K562 (cell line): ENCODE measurements around the gene CYRIA. TPM values are rescaled to one million over a fixed set of nuclear protein-coding genes. Genes with fewer than 3 reads are reported as not detected.

Source experiments
- ATAC-seq: fragments of 200-7000 bp; cut with Tn5 transposase; 3 replicates; pipeline ENCODE4 v1.9.1; 2020; ENCODE audit warnings: moderate library complexity
- Bru-seq: library from RNA; stranded (reverse); fragments of 400-500 nt; gene quantifications from one replicate; lab custom pipeline; 2021; lab: Mats Ljungman, UMichigan
- BruChase-seq, 2 experiments: library from RNA; stranded (reverse); fragments of 400-500 nt; gene quantifications; one replicate each; lab custom pipeline; 2021; lab: Mats Ljungman, UMichigan
- BruUV-seq: library from RNA; stranded (reverse); fragments of 400-500 nt; replicated peaks from 2 replicates; lab custom pipeline; 2021; lab: Mats Ljungman, UMichigan
- CTCF ChIA-PET: fragments of 300-600 bp; formaldehyde crosslinking; extraction: SDS; loops from one replicate; lab custom pipeline; 2021; ENCODE audit warnings: low intra/inter-chr PET ratio; lab: Yijun Ruan, JAX
- POLR2A ChIA-PET: fragments of 300-600, 350-650 bp; sonication (Branson Sonifier 250); formaldehyde crosslinking; extraction: SDS; loops from one replicate; lab custom pipeline; 2021; ENCODE audit warnings: antibody characterized with exemption, inconsistent platforms; lab: Yijun Ruan, JAX
- DNase-seq, 4 experiments: peaks; one replicate each; pipeline versions ENCODE4 v3.0.0 to v3.0.0-alpha.2; 2011 to 2018; ENCODE audit warnings: low spot score in 3 of 4, mixed read lengths in 3 of 4; ENCODE audit errors: extremely low read depth in 1 of 4
- FAIRE-seq: peaks from 2 replicates; lab custom pipeline; 2011; peaks lifted over from hg19 to GRCh38; lab: Jason Lieb, UNC
- H2AFZ ChIP-seq: 2 replicates; pipeline ENCODE4 v1.6.0; 2011; ENCODE audit warnings: low read depth, low read length, control low read depth, inconsistent platforms
- H3K27ac ChIP-seq: fragments of 200-600 bp; 3 replicates; pipeline ENCODE4 v1.8.0; 2011; ENCODE audit warnings: low read depth, mild to moderate bottlenecking, control low read depth, inconsistent platforms, low read length, moderate library complexity, mixed read lengths; ENCODE audit errors: extremely low read depth
- H3K27me3 ChIP-seq, 2 experiments: fragments of 300-600 bp in 1 of 2; 2 replicates in 1 of 2; 3 replicates in 1 of 2; pipeline versions ENCODE4 v1.6.0 to v1.8.0; 2011; ENCODE audit warnings: inconsistent platforms in 2 of 2, low read length in 2 of 2, mild to moderate bottlenecking in 1 of 2, mixed read lengths in 1 of 2, moderate library complexity in 1 of 2; ENCODE audit not compliant: control insufficient read depth in 2 of 2, insufficient read depth in 2 of 2
- H3K36me3 ChIP-seq: fragments of 300-600 bp; 3 replicates; pipeline ENCODE4 v1.8.0; 2011; ENCODE audit warnings: mild to moderate bottlenecking, low read length, inconsistent platforms; ENCODE audit not compliant: control insufficient read depth, insufficient read depth
- H3K4me1 ChIP-seq, 2 experiments: fragments of 200-600 bp in 1 of 2; replicated peaks in 1 of 2; 2 replicates in 1 of 2; 3 replicates in 1 of 2; pipeline versions ENCODE4 v1.5.1 to v1.8.0; 2011; ENCODE audit warnings: inconsistent platforms in 2 of 2, low read length in 2 of 2, mild to moderate bottlenecking in 1 of 2, mixed read lengths in 1 of 2, moderate library complexity in 1 of 2; ENCODE audit not compliant: control insufficient read depth in 2 of 2, insufficient read depth in 2 of 2
- H3K4me2 ChIP-seq: 2 replicates; pipeline ENCODE4 v1.6.1; 2011; ENCODE audit warnings: low read length, control low read depth, inconsistent platforms, mixed read lengths; ENCODE audit not compliant: insufficient read depth
- H3K4me3 ChIP-seq: fragments of 200-600 bp; sonication (generic), shearing (Covaris generic); 2 replicates; pipeline ENCODE4 v1.5.1; 2016; ENCODE audit warnings: control low read depth, inconsistent platforms
- H3K79me2 ChIP-seq: fragments of 200-600 bp; 3 replicates; pipeline ENCODE4 v1.8.0; 2011; ENCODE audit warnings: low read length, inconsistent platforms; ENCODE audit not compliant: control insufficient read depth, insufficient read depth
- H3K9ac ChIP-seq, 2 experiments: 2 replicates each; pipeline versions ENCODE4 v1.6.0 to v1.6.1; 2011; ENCODE audit warnings: low read depth in 2 of 2, low read length in 2 of 2, control low read depth in 1 of 2, inconsistent platforms in 1 of 2, mild to moderate bottlenecking in 1 of 2, mixed read lengths in 1 of 2; ENCODE audit not compliant: insufficient read depth in 1 of 2
- H3K9me1 ChIP-seq: one replicate; pipeline ENCODE4 v1.6.0; 2011; ENCODE audit warnings: inconsistent platforms, mild to moderate bottlenecking, low read length, moderate library complexity; ENCODE audit not compliant: control insufficient read depth, insufficient read depth
- H3K9me3 ChIP-seq: replicated peaks from 2 replicates; pipeline ENCODE4 v1.5.1; 2011; ENCODE audit warnings: low read depth, low read length, inconsistent platforms; ENCODE audit not compliant: control insufficient read depth, insufficient read depth
- H4K20me1 ChIP-seq: replicated peaks from 2 replicates; pipeline ENCODE4 v1.6.1; 2011; ENCODE audit warnings: low read length, inconsistent platforms, mixed read lengths; ENCODE audit not compliant: control insufficient read depth, insufficient read depth
- ARHGAP35 ChIP-seq: fragments of 450-650 bp; IDR thresholded peaks from 2 replicates; pipeline ENCODE4 v1.6.1; 2018; ENCODE audit not compliant: partially characterized antibody
- BACH1 ChIP-seq: fragments of 200-800 bp; sonication (Bioruptor generic); IDR thresholded peaks from 2 replicates; pipeline ENCODE4 v1.6.1; 2016; ENCODE audit warnings: missing genetic modification characterization, missing compliant biosample characterization
- NR2C2 ChIP-seq, 2 experiments: fragments of 200-800 bp in 1 of 2; sonication (Bioruptor generic) in 1 of 2; sonication (generic) in 1 of 2; formaldehyde crosslinking in 1 of 2; IDR thresholded peaks; 2 replicates each; pipeline versions ENCODE4 v1.6.1 to v1.8.0; 2016 to 2022; ENCODE audit warnings: mild to moderate bottlenecking in 1 of 2, missing compliant biosample characterization in 1 of 2, missing genetic modification characterization in 1 of 2, missing genetic modification reagents in 1 of 2
- PHF20 ChIP-seq: fragments of 450-650 bp; IDR thresholded peaks from 2 replicates; pipeline ENCODE4 v1.6.1; 2018; ENCODE audit not compliant: partially characterized antibody
- SMARCA5 ChIP-seq: fragments of 450-650 bp; IDR thresholded peaks from 2 replicates; pipeline ENCODE4 v1.6.1; 2016
- ZNF121 ChIP-seq: sonication (generic); formaldehyde crosslinking; conservative IDR thresholded peaks from 2 replicates; pipeline ENCODE4 v1.8.0; 2022; ENCODE audit warnings: missing genetic modification reagents
- ZNF395 ChIP-seq: fragments of 200-800 bp; sonication (Bioruptor generic); IDR thresholded peaks from 2 replicates; pipeline ENCODE4 v1.6.1; 2017; ENCODE audit warnings: missing genetic modification characterization, missing compliant biosample characterization
- ZNF561 ChIP-seq: fragments of 450-650 bp; formaldehyde crosslinking; conservative IDR thresholded peaks from 2 replicates; pipeline ENCODE4 v1.4.0; 2020; ENCODE audit warnings: mild to moderate bottlenecking, moderate library complexity
- WGBS: fragments of 100-300 bp; shearing (Covaris generic); methylation state at CpG from one replicate; pipeline ENCODE4 v1.1.6; 2016; ENCODE audit warnings: low coverage, mixed read lengths; ENCODE audit not compliant: insufficient coverage; ENCODE audit errors: missing lambda C conversion rate; 5-methylcytosine and 5-hydroxymethylcytosine counted together
- in situ Hi-C: fragments of 300-500 bp; cut with MboI; formaldehyde crosslinking; loops from 4 replicates; pipeline ENCODE4 v1.15.0; 2018; ENCODE audit warnings: inconsistent platforms, mixed read lengths
- intact Hi-C: fragments of 100-400 bp; cut with micrococcal nuclease; formaldehyde crosslinking; loops from 2 replicates; pipeline ENCODE4 v1.14.2; 2022
- long read RNA-seq, 3 experiments: library from polyadenylated mRNA in 2 of 3; library from RNA in 1 of 3; unstranded in 2 of 3; stranded (forward) in 1 of 3; transcript quantifications; one replicate each; pipeline ENCODE4 v2.0.0, GENCODE V29; 2019 to 2022
- polyA minus RNA-seq, 3 experiments: library from RNA; depleted of rRNA, polyadenylated mRNA; stranded (reverse); fragments of >200 nt; gene quantifications; 2 replicates each; pipeline ENCODE4 v1.2.3, GENCODE V29; 2011
- polyA plus RNA-seq, 8 experiments: library from polyadenylated mRNA; depleted of rRNA in 4 of 8; stranded (reverse) in 5 of 8; unstranded in 3 of 8; fragments of >200 nt; fragmentation: Nextera tagmentation in 2 of 8; fragmentation: Illumina TruSeq in 1 of 8; extraction: Ambion mirVana in 2 of 8; extraction: Trizol in 1 of 8; gene quantifications; 2 replicates each; pipeline versions ENCODE4 v1.2.1 to v1.2.3, GENCODE V29; 2011 to 2014; ENCODE audit warnings: inconsistent platforms in 1 of 8, missing spikeins in 1 of 8
- total RNA-seq, 7 experiments: library from RNA; depleted of rRNA in 6 of 7; stranded (reverse); fragments of >200 nt in 6 of 7; fragmentation: Illumina TruSeq in 2 of 7; extraction: Trizol in 2 of 7; gene quantifications; 2 replicates each; pipeline versions ENCODE4 v1.2.1 to v1.2.3, GENCODE V29; 2011 to 2021; ENCODE audit warnings: low replicate concordance in 1 of 7
- TF ChIP-seq, protein P1 (sequence below): sonication (generic); formaldehyde crosslinking; IDR thresholded peaks from 2 replicates; pipeline ENCODE4 v1.8.1; 2023; ENCODE audit warnings: mild to moderate bottlenecking, missing genetic modification reagents
- TF ChIP-seq, protein P2 (sequence below): fragments of 200-800 bp; sonication (Bioruptor generic); IDR thresholded peaks from 2 replicates; pipeline ENCODE4 v1.6.1; 2017; ENCODE audit warnings: missing genetic modification characterization, missing compliant biosample characterization

CYRIA gene
- total RNA-seq (2011; cell fraction: chromatin; rRNA removed; ENCODE audit: low replicate concordance), result 0.11 and 0.46 TPM in 2 replicates
- total RNA-seq (2011; cell fraction: nucleolus; rRNA removed), result under 0.01 TPM in 1 of 2 replicates, not detected in the other
- total RNA-seq (2011; cell fraction: nucleoplasm; rRNA removed), result 0.15 TPM in 1 of 2 replicates, not detected in the other
- total RNA-seq (2014; rRNA removed) (0.98 and 1.1 TPM in 2 replicates), total RNA-seq (2014; rRNA removed; fragmentation: Illumina TruSeq; extraction: Trizol) (2.6 and 2.7 TPM in 2 replicates), total RNA-seq (2015; rRNA removed; fragmentation: Illumina TruSeq; extraction: Trizol) (4.9 and 5.6 TPM in 2 replicates), total RNA-seq (2021) (2.8 and 4.9 TPM in 2 replicates), polyA plus RNA-seq (2011; rRNA removed) (0.84 and 1.1 TPM in 2 replicates), polyA plus RNA-seq (2014; fragmentation: Illumina TruSeq; extraction: Trizol) (2.4 and 4.0 TPM in 2 replicates), polyA plus RNA-seq (2014; fragmentation: Nextera tagmentation; extraction: Ambion mirVana) (1 to 10 TPM; 2.8 to 3.3 TPM), polyA plus RNA-seq (2014; rRNA removed) (1.3 and 3.0 TPM in 2 replicates), polyA minus RNA-seq (2011; rRNA and poly(A)+ RNA removed) (1.2 TPM in 2 replicates), Bru-seq, nascent RNA (percentile 43 among the genes with signal in this experiment), BruChase-seq, experiment 1, labeled RNA remaining after a 2-hour chase (percentile 49 among the genes with signal in this experiment), BruChase-seq, experiment 2, labeled RNA remaining after a 6-hour chase (percentile 46 among the genes with signal in this experiment)
- polyA plus RNA-seq (2011; cell fraction: cytosol; rRNA removed), result 0.21 and 0.47 TPM in 2 replicates
- polyA plus RNA-seq (2011; cell fraction: nucleus; rRNA removed), result 0.65 and 1.3 TPM in 2 replicates
- 3.7 and 12.1 TPM in 2 replicates for polyA plus RNA-seq (2012)
- 0.36 TPM in 1 of 2 replicates, not detected in the other for polyA minus RNA-seq (2011; cell fraction: cytosol; rRNA and poly(A)+ RNA removed)
- polyA minus RNA-seq (2011; cell fraction: nucleus; rRNA and poly(A)+ RNA removed), result 0.78 and 0.81 TPM in 2 replicates
- long read RNA-seq, experiment 1, partial matches to known transcripts, result 1 of 1 reads
- long read RNA-seq, experiment 1, other reads (novel, unspliced or antisense), result 0 of 1 reads
- long read RNA-seq, experiment 2, full-length matches to known transcripts, result 1 of 3 reads
- long read RNA-seq, experiment 2, partial matches to known transcripts, result 0 of 3 reads
- long read RNA-seq, experiment 2, other reads (novel, unspliced or antisense), result 2 of 3 reads
- long read RNA-seq, experiment 3, result 0 reads

GRCh38 chr2:16665748-16666448 is at the start of gene CYRIA:
TSS of gene CYRIA (minus strand) at chr2:16665834. CDS start at chr2:16588119, 77,715 bp downstream.
- peak; percentile 69 to 87 (median 82) for DNase-seq
- in situ Hi-C loops, result no loop called here
- Histone ChIP-seq H3K4me1 (peaks cover 16 to 26% of the 10 kb centered on the region in 2 experiments), H3K4me3 (peak within 1 kb of the TSS; percentile 33), H3K27ac (no peak within 1 kb of the TSS), H2AFZ (peak within 1 kb of the TSS; percentile 64), H3K4me2 (peak within 1 kb of the TSS; percentile 65), H3K9me3 (no peaks in the 10 kb centered on the region), H3K9me1 (no peaks in the 10 kb centered on the region), H4K20me1 (no peaks in the 10 kb centered on the region), H3K36me3 (no peaks in the 10 kb centered on the region), H3K27me3 (peaks cover 0 to 17% of the 10 kb centered on the region in 2 experiments; a peak in 4 of 5 replicates), H3K79me2 (no peaks in the 10 kb centered on the region), H3K9ac (peak within 1 kb of the TSS in 1 of 2 experiments; percentile 91; a peak in 2 of 4 replicates)
- ATAC-seq, result peak; percentile 87
- 8% methylated on average over 30 of the region's 54 CpGs for WGBS
- intact Hi-C loops, result loop anchor here (5.0 kb wide), 1 partner anchor 34 kb away; no protein-coding TSS in a partner anchor
- ChIA-PET CTCF (no interaction called here), POLR2A (interaction anchor here (0.7 to 1.1 kb wide), 2 partner anchors 15 to 19 kb away, joined by 3 read pairs; no protein-coding TSS in a partner anchor)
- no peak for FAIRE-seq
- BruUV-seq, result no TSS peak
- no peak for TF ChIP-seq SMARCA5
- TF ChIP-seq, protein P1, sequence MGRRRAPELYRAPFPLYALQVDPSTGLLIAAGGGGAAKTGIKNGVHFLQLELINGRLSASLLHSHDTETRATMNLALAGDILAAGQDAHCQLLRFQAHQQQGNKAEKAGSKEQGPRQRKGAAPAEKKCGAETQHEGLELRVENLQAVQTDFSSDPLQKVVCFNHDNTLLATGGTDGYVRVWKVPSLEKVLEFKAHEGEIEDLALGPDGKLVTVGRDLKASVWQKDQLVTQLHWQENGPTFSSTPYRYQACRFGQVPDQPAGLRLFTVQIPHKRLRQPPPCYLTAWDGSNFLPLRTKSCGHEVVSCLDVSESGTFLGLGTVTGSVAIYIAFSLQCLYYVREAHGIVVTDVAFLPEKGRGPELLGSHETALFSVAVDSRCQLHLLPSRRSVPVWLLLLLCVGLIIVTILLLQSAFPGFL, result no peak
- no peak for TF ChIP-seq ZNF121 (CRISPR knock-in tag)
- TF ChIP-seq NR2C2 (CRISPR knock-in tag; IDR thresholded peaks at IDR 0.05), result no peak
- no peak for TF ChIP-seq NR2C2 (tag; IDR thresholded peaks at IDR 0.05)
- no peak for TF ChIP-seq ZNF395
- no peak for TF ChIP-seq PHF20
- TF ChIP-seq, protein P2, sequence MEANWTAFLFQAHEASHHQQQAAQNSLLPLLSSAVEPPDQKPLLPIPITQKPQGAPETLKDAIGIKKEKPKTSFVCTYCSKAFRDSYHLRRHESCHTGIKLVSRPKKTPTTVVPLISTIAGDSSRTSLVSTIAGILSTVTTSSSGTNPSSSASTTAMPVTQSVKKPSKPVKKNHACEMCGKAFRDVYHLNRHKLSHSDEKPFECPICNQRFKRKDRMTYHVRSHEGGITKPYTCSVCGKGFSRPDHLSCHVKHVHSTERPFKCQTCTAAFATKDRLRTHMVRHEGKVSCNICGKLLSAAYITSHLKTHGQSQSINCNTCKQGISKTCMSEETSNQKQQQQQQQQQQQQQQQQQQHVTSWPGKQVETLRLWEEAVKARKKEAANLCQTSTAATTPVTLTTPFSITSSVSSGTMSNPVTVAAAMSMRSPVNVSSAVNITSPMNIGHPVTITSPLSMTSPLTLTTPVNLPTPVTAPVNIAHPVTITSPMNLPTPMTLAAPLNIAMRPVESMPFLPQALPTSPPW (CRISPR knock-in tag), result peak; percentile 84
- no peak for TF ChIP-seq ARHGAP35
- no peak for TF ChIP-seq BACH1 (tag)
- TF ChIP-seq ZNF561 (CRISPR knock-in tag), result no peak
